GM23248 (cell line): ENCODE measurements around the gene INTS7. TPM values are rescaled to one million over a fixed set of nuclear protein-coding genes. Genes with fewer than 3 reads are reported as not detected.

Source experiments
- DNase-seq: peaks from one replicate; pipeline ENCODE4 v3.0.0-alpha.2; 2015
- H2AFZ ChIP-seq: fragments of 200-600 bp; sonication (generic); 2 replicates; pipeline ENCODE4 v1.6.1; 2016; ENCODE audit warnings: antibody characterized with exemption
- H3F3A ChIP-seq: fragments of 200-600 bp; sonication (generic); 2 replicates; pipeline ENCODE4 v1.6.1; 2016; ENCODE audit warnings: mild to moderate bottlenecking, antibody characterized with exemption, mixed run types; ENCODE audit not compliant: insufficient read depth
- H3K27ac ChIP-seq: fragments of 200-600 bp; sonication (generic); 2 replicates; pipeline ENCODE4 v1.5.1; 2016; ENCODE audit warnings: mild to moderate bottlenecking
- H3K27me3 ChIP-seq: fragments of 200-600 bp; sonication (generic); replicated peaks from 2 replicates; pipeline ENCODE4 v1.6.1; 2016; ENCODE audit warnings: mild to moderate bottlenecking; ENCODE audit not compliant: insufficient read depth
- H3K36me3 ChIP-seq: fragments of 200-600 bp; sonication (generic); 2 replicates; pipeline ENCODE4 v1.6.1; 2016; ENCODE audit warnings: low read depth, mild to moderate bottlenecking
- H3K4me1 ChIP-seq: fragments of 200-600 bp; sonication (generic); 2 replicates; pipeline ENCODE4 v1.6.1; 2016; ENCODE audit warnings: mild to moderate bottlenecking; ENCODE audit not compliant: insufficient read depth
- H3K4me2 ChIP-seq: fragments of 200-600 bp; sonication (generic); one replicate; pipeline ENCODE4 v1.6.1; 2016; ENCODE audit warnings: mild to moderate bottlenecking; ENCODE audit not compliant: unreplicated experiment
- H3K4me3 ChIP-seq: fragments of 200-600 bp; sonication (generic); 2 replicates; pipeline ENCODE4 v1.5.1; 2016; ENCODE audit warnings: mild to moderate bottlenecking
- H3K79me2 ChIP-seq: fragments of 200-600 bp; sonication (generic); 2 replicates; pipeline ENCODE4 v1.6.1; 2016; ENCODE audit warnings: mild to moderate bottlenecking; ENCODE audit not compliant: insufficient read depth
- H3K9ac ChIP-seq: fragments of 200-600 bp; sonication (generic); 2 replicates; pipeline ENCODE4 v1.6.1; 2016; ENCODE audit warnings: mild to moderate bottlenecking
- H3K9me2 ChIP-seq: fragments of 200-600 bp; sonication (generic); 2 replicates; pipeline ENCODE4 v1.6.1; 2016; ENCODE audit warnings: mixed run types, mild to moderate bottlenecking, moderate library complexity; ENCODE audit not compliant: insufficient read depth
- H3K9me3 ChIP-seq: fragments of 200-600 bp; sonication (generic); one replicate; pipeline ENCODE4 v1.6.1; 2017; ENCODE audit warnings: low read depth
- H4K20me1 ChIP-seq: fragments of 200-600 bp; sonication (generic); 2 replicates; pipeline ENCODE4 v1.6.0; 2016; ENCODE audit not compliant: insufficient read depth
- EZH2 ChIP-seq: fragments of 200-600 bp; sonication (generic); IDR thresholded peaks from 2 replicates; pipeline ENCODE4 v1.6.1; 2018; ENCODE audit warnings: antibody characterized with exemption, mild to moderate bottlenecking; ENCODE audit not compliant: insufficient read depth, poor library complexity, severe bottlenecking
- EZH2phosphoT487 ChIP-seq: fragments of 200-600 bp; sonication (generic); IDR thresholded peaks from 2 replicates; pipeline ENCODE4 v1.6.1; 2018; ENCODE audit warnings: antibody characterized with exemption, moderate library complexity, mild to moderate bottlenecking, low read depth; ENCODE audit not compliant: insufficient read depth
- WGBS, 2 experiments: methylation state at CpG; one replicate each; pipeline ENCODE4 v1.1.6; 2015 to 2017; ENCODE audit warnings: low lambda C conversion rate in 2 of 2, low coverage in 1 of 2; ENCODE audit errors: missing lambda C conversion rate in 2 of 2; 5-methylcytosine and 5-hydroxymethylcytosine counted together
- in situ Hi-C: fragments of 300-500 bp; cut with MboI; formaldehyde crosslinking; loops from 2 replicates; pipeline ENCODE4 v1.15.0; 2020
- microRNA-seq: library from miRNA; unstranded; fragments of <30 nt; microRNA quantifications from one replicate; pipeline ENCODE4, GENCODE V29; 2016; ENCODE audit warnings: borderline number of aligned reads
- polyA plus RNA-seq: library from polyadenylated mRNA; unstranded; fragments of >200 nt; fragmentation: Nextera tagmentation; extraction: Ambion mirVana; gene quantifications from 2 replicates; pipeline ENCODE4 v1.2.1, GENCODE V29; 2016
- small RNA-seq: library from RNA; depleted of rRNA; stranded (forward); fragments of <200 nt; gene quantifications from one replicate; pipeline ENCODE3, GENCODE V24; 2014; ENCODE audit warnings: low read depth, low replicate concordance
- total RNA-seq: library from RNA; depleted of rRNA; stranded (reverse); fragments of >200 nt; shearing (Covaris generic); gene quantifications from 2 replicates; pipeline ENCODE4 v1.2.3, GENCODE V29; 2014; rRNA removed

INTS7 gene
- total and polyA plus RNA-seq, 2 experiments from 2014 or later: 9.8 to 12.1 TPM

- Histone ChIP-seq H3K9ac (no peak overlapping the region), H3K4me3 (no peak overlapping the region), H3K27ac (no peak overlapping the region), H4K20me1 (no peaks in the 10 kb centered on the region), H3F3A (no peaks in the 10 kb centered on the region), H3K79me2 (no peaks in the 10 kb centered on the region), H2AFZ (no peak overlapping the region), H3K27me3 (no peaks in the 10 kb centered on the region; the same call in 1 of the 2 replicates), H3K9me3 (no peaks in the 10 kb centered on the region), H3K4me1 (no peaks in the 10 kb centered on the region), H3K36me3 (no peaks in the 10 kb centered on the region), H3K9me2 (no peaks in the 10 kb centered on the region), H3K4me2 (no peak overlapping the region)
- 38 to 43% methylated on average over 3 of the region's 3 CpGs for WGBS, 2 experiments
- no peak for DNase-seq
- in situ Hi-C loops: no loop called here
- TF ChIP-seq EZH2 (no peak), EZH2phosphoT487 (no peak)
Measured at GRCh38 chr1:211892577-211892976, 142.8 kb downstream of the INTS7 start.

GRCh38 chr1:211891708-211892107 is 143.6 kb downstream of the INTS7 start:
- no peak overlapping the region for H3K9ac ChIP-seq
- no peaks in the 10 kb centered on the region for H3K4me1 ChIP-seq
- 23 to 37% methylated on average over 1 of the region's 1 CpG for WGBS, 2 experiments
- H3K9me2 ChIP-seq: no peaks in the 10 kb centered on the region
- H3K9me3 ChIP-seq: no peaks in the 10 kb centered on the region
- H3K4me2 ChIP-seq: no peak overlapping the region
- no peak overlapping the region for H2AFZ ChIP-seq
- H3K4me3 ChIP-seq: no peak overlapping the region
- H3K36me3 ChIP-seq: no peaks in the 10 kb centered on the region
- H3K79me2 ChIP-seq: no peaks in the 10 kb centered on the region
- no peaks in the 10 kb centered on the region for H4K20me1 ChIP-seq
- TF ChIP-seq EZH2phosphoT487 (no peak), EZH2 (no peak)
- in situ Hi-C loops: no loop called here
- H3F3A ChIP-seq: no peaks in the 10 kb centered on the region
- no peak overlapping the region for H3K27ac ChIP-seq
- H3K27me3 ChIP-seq: no peaks in the 10 kb centered on the region; the same call in 1 of the 2 replicates
- DNase-seq: no peak

Small RNAs within 50 kb of the gene (microRNA-seq; reads per million reads assigned to microRNA genes)
- gene MIR3122: not detected

Small RNAs within 50 kb of the gene (small RNA-seq; reads per million reads assigned to genes)
- gene MIR3122: not detected
- gene RF00568: not detected

Other genes with a start within 250 kb of the INTS7 start
- gene LPGAT1, start 204.8 kb downstream of the INTS7 start, total RNA-seq: 36.5 and 62.4 TPM in 2 replicates
- gene LPGAT1, start 204.8 kb downstream of the INTS7 start, polyA plus RNA-seq: 13.5 and 17.5 TPM in 2 replicates
- 8.2 and 10.5 TPM in 2 replicates for gene DTL, start 191 bp upstream of the INTS7 start, total RNA-seq
- 7.6 and 9.7 TPM in 2 replicates for gene DTL, start 191 bp upstream of the INTS7 start, polyA plus RNA-seq
- 31.7 and 37.9 TPM in 2 replicates for gene PPP2R5A, start 249.9 kb upstream of the INTS7 start, total RNA-seq
- gene PPP2R5A, start 249.9 kb upstream of the INTS7 start, polyA plus RNA-seq: 13.9 and 14.2 TPM in 2 replicates